ENCODE results near the gene ASXL1.
"Not testable (repeated sequence)": the region's sequence is repeated elsewhere in the genome, so short reads cannot be mapped to it uniquely, and the experiment has no call there.

Gene ASXL1

DNA sequence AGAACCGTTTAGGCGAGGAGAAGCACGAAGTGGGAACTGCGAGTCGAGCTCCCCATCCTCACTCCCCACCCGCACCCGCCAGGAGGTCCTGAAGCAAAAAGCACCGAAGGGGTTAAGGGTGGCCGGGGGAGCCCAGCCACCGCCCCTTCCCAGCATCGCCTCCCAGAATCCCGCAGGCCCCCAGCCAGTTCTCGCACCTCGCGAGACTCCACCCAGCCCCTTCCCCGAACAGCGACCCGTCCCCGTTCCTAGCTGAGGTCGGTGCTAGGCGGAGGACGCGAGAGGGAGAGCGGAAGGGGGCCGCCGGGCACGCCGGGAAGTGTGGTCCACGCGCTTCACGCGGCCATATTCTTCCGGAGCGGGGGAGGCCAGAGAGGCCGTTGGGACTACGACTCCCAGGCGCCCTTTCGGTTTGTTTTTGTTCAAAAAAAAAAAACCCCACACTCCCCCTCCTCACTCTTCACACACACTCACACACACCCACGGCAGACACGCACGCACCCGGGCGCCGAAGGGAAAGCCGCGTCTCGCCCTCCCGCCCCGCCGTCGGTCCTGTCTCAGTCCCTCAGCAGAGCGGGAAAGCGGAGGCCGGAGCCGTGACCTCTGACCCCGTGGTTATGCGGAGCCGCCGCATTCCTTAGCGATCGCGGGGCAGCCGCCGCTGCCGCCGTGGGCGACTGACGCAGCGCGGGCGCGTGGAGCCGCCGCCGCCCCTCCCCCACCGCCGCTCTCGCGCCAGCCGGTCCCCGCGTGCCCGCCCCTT lies at the start of gene ASXL1:
Gene ASXL1, plus strand, starts transcription at position 463 of the 763 bp plus-strand sequence. CDS start 445 bp downstream, outside the sequence.
- peak; percentile 92 for DNase-seq (ENCODE audit: low read depth)

DNA sequence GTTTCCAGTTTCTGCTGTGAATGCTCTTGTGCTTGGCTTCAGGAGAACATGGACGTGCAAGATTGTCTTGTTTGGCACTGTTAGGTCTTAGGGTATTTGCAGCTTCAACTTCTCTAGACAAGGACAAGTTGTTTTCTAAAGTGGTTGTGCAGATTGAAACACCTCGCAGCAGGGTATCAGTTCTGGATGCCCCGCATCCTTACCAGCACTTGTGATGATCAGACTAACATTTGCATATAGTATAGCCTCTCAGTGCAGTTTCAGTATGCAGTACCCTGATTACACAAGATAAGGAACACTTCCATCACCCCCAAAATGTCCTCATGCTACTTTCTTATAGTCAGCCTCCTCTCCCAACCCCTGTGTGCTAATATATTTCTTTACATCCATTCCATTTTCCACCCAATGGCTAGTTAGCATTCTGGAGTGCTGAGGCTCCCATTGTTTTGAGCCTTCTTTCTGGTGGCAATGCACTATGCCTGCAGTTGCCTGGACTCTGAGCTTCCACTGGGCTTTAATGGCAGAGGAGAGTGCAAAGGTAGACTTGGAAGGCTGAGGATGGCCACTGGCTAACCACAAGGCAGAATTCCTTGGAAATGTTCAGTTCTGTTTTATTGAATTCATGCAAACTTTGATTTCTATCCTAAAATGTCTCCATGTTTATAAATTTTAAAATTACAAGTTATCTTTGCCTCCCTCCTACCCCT lies 45.3 kb upstream of the ASXL1 start:
- no peak for DNase-seq (ENCODE audit: low read depth)

GRCh38 chr20:32314768-32315167 lies 43.4 kb upstream of the ASXL1 start:
- DNase-seq (ENCODE audit: low read depth): no peak

DNA sequence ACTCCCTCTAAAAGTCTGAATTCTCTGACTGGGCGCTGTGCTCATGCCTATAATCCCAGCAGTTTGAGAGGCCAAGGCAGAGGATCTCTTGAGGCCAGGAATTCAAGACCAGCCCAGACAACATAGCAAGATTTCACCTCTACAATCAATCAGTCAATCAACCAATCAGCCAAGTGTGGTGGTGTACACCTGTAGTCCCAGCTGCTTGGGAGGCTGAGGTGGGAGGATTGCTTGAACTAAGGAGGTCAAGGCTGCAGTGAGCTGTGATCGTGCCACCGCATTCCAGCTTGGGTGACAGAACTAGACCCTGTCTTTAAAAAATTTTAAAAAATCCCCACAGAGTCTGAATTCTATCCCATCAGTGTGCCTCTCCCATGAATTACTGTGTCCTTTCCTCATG lies 42.7 kb upstream of the ASXL1 start:
- DNase-seq (ENCODE audit: low read depth): no peak

GRCh38 chr20:32315891-32316290 lies 42.2 kb upstream of the ASXL1 start:
- DNase-seq (ENCODE audit: low read depth): no peak

GRCh38 chr20:32316667-32317066 lies 41.5 kb upstream of the ASXL1 start:
- no peak for DNase-seq (ENCODE audit: low read depth)

DNA sequence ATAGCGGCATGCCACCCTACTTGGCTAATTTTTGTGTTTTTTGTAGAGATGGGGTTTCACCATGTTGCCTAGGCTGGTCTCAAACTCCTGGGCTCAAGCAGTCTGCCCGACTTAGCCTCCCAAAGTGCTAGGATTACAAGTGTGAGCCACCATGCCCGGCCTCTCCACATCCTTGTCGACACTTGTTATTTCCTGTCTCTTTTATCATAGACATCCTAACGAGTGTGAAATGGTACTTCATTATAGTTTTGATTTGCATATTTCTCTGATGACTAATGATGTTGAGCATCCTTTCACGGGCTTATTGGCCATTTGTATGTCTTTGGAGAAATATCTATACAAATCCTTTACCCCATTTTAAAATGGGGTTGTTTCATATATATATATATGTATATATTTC lies 39.0 kb upstream of the ASXL1 start:
- no peak for DNase-seq (ENCODE audit: low read depth)

DNA sequence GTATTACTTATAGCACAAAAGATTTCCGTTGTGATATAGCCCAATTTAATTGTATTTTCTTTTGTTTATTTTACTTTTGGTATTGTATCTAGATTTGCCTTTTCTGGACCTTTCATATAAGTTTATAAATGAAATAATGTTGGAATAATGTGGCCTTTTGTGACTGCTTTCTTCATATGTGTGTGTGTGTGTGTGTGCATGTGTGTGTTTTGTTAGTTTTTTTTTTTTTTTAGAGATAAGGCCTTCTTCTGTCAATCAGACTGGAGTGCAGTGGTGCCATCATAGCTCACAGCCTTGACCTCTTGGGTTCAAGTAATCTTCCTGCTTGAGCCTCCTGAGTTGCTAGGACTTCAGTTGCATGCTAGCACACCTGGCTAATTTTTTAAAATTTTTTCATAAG lies 37.8 kb upstream of the ASXL1 start:
- DNase-seq (ENCODE audit: low read depth): no peak

GRCh38 chr20:32321390-32321789 lies 36.7 kb upstream of the ASXL1 start:
- DNase-seq (ENCODE audit: low read depth): no peak

DNA sequence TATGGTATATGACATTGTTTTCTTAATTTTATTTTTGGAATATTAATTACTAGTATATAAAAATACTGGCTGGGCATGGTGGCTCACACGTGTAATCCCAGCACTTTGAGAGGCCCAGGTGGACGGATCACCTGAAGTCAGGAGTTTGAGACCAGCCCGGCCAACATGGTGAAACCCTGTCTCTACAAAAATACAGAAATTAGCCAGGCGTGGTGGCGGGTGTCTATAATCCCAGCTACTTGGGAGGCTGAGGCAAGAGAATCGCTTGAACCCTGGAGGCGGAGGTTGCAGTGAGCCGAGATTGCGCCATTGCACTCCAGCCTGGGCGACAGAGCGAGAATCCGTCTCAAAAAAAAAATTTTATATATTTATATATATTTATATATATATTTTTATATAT lies 35.9 kb upstream of the ASXL1 start:
- DNase-seq (ENCODE audit: low read depth): not testable (repeated sequence)

DNA sequence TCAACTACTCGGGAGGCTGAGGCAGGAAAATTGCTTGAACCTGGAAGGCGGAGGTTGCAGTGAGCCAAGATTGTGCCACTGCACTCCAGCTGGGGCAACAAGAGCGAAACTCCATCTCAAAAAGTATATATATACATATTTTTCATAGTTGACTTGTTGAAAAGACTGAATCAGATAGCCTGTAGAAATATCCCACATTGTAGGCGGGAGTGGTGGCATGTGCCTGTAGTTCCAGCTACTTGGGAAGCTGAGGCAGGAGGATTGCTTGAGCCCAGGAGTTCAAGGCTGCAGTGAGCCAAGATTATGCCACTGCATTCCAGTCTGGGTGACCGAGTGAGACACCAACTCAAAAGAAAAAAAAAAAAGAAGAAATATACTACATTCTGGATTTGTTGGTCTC lies 34.4 kb upstream of the ASXL1 start:
- not testable (repeated sequence) for DNase-seq (ENCODE audit: low read depth)

DNA sequence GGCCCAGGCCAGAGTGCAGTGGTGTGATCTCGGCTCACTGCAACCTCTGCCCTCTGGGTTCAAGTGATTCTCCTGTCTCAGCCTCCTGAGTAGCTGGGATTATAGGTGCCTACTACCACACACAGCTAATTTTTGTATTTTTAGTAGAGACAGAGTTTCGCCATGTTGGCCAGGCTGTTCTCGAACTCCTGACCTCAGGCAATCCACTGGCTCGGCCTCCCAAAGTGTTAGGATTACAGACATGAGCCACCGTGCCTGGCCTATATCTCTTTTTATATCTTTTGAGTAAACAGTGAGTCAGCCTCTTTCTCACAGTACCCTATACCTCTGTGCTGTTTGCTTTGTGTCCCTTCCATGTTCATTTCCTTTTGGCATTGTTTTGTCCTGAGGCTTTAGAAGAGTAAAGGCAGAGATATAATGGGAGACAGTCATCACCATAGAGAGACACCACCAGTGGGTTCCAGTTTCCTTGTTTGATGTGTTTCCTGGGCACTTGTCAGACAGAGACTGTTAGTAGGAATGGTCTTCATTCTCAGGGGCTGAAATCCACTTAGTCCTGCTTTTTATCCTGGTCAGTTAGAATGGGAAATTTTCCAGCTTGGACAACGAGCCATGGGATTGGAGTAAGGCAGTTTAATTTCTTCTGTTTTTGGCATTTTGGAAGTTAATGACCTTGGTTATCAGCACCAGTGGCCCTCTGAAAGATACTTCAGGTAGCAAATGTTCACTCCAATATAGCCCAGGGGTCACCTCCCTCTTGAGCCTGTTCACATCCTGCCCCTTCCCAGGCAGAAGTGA lies 32.2 kb upstream of the ASXL1 start:
- peak; percentile 25 for DNase-seq (ENCODE audit: low read depth)

GRCh38 chr20:32326504-32326845 lies 31.7 kb upstream of the ASXL1 start:
- no peak for DNase-seq (ENCODE audit: low read depth)

DNA sequence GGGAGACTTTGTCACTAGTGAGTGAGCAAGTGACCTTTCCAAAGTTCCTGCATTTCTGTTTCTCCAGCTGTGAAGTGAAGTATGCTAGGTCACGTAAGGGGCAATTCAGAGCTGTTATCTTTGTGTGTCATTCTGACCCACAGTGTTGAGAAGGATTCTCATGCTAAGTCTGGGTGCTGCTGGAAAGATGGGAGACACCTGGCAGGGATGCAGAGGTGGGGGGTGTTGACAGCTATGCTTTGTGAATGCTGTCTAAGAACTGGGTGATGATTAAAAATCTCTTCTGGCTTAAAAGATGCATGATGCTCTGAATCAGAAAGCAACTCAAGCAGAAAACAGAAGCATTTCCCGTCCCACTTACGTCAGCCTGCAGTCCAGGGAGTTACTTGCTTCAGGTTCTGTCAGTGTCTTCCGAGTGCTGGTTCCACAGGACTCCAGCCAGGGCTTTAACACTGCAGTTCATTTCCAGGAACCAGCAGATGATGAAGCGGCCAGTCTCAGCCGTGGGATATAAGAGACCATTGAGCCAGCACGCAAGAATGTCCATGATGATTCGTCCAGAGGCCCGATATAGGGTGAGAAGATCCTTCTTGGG lies 30.9 kb upstream of the ASXL1 start:
- DNase-seq (ENCODE audit: low read depth): no peak

GRCh38 chr20:32329817-32330554 lies 28.1 kb upstream of the ASXL1 start:
- DNase-seq (ENCODE audit: low read depth): no peak

DNA sequence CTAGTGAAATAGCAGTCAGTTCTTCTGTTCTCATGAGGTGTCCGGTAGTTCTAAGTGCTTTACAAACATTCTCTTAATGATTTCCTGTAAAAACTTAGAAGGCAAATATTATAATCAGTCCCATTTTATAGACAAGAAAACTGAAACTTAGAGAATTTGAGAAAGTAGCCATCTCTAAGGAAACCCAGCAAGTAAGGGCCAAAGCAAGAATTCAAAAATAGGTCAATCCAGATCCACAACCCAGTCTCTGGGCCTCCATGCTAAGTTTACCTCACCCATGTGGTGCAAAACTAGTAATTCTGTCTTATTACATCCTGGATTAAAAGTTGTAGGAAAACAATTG lies 27.6 kb upstream of the ASXL1 start:
- DNase-seq (ENCODE audit: low read depth): no peak

GRCh38 chr20:32332614-32333013 lies 25.5 kb upstream of the ASXL1 start:
- DNase-seq (ENCODE audit: low read depth): peak; percentile 21

DNA sequence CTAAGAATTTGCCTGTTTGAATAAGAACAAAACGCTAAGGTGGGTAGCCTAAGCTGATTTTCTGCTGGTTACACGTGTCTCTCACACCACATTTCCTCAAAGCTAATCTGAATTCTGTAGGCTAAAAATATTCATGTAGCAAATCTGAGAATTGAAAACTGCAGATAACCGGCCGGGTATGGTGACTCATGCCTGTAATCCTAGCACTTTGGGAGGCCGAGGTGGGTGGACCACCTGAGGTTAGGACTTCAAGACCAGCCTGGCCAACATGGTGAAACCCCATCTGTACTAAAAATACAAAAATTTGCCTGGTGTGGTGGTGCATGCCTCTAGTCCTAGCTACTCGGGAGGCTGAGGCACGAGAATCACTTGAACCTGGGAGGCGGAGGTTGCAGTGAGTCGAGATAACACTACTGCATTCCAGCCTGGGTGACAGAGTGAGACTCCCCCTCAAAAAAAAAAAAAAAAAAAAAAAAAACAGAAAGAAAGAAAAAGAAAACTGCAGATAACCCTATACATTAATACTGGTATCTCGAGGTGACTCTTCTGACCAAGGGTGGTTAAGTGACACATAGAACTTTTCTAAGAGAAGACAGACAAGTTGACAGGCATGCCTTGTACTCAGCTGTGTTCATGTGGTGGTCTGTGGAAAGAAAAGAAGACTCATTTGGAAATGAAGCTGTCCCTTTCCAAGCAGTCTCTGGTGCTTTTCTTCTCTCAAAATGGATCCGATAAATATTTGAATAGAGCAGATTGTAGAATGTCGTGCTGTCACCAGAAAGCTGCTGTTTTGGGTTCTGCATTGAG lies 24.7 kb upstream of the ASXL1 start:
- DNase-seq (ENCODE audit: low read depth): no peak

DNA sequence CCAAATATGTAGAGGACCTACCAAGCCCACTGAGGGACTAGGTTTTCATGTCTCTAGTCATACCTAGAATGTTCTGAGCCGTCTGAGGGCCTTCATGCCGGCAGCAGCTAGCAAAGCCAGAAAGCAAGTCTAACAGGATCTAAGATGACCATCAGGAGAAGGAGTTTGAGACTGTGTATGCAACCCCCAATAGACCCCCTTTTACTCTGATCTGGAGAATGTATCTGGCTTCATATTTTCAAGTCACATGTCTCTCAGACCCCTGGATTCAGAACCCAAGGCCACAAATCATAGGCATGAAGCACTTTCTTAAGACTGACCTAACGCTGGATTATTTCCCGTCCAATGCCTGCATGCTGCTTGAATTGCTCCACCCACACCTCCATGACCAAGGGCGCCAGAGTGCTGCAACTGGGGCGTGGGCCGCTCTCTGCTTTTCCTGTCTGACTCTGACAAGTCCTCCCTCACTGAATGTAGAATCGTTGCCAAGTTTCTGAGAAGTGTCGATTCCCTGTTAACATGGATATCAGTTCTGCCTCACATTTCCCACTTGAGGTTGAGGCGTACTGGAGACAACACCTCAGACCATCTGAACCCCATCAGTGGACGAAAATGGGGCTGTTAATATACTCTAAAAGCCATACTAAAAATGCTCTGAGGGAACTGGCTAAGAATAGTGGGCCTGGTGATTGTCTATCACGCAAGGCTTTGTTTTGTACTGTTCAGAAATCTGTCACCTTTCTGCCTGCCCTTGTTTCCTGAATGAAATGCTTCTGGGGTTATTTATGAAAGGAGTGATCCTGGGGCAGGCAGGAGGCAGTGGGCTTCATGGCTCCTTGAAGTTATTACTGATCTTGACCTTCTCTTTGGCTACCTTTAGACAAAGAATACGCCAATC lies 23.9 kb upstream of the ASXL1 start:
- no peak for DNase-seq (ENCODE audit: low read depth)

- no peak for DNase-seq (ENCODE audit: low read depth)
These were observed 21.2 kb upstream of the ASXL1 start for GRCh38 chr20:32336918-32337347.
